Measurements from ENCODE around the gene ZNF79. TPM values are rescaled to one million over a fixed set of nuclear protein-coding genes. Genes with fewer than 3 reads are reported as not detected.

Gene ZNF79
- total RNA-seq, 2 donors from 2014 or later = 7.3 to 12.2 TPM

GRCh38 chr9:127419348-127419747 lies 4.8 kb upstream of the ZNF79 start:
- H3K9me3 ChIP-seq = no peaks in the 10 kb centered on the region
- no peak for ATAC-seq (ENCODE audit: insufficient number of reproducible peaks, low FRiP score, low read depth)
- no peak for TF ChIP-seq CTCF (IDR thresholded peaks at IDR 0.05)
- no peaks in the 10 kb centered on the region for H3K27me3 ChIP-seq (replicated peaks; ENCODE audit: insufficient read depth)
- no peak overlapping the region for H3K27ac ChIP-seq
- H3K36me3 ChIP-seq = no peaks in the 10 kb centered on the region
- no peak overlapping the region for H3K4me3 ChIP-seq
- no peak for DNase-seq (ENCODE audit: low spot score)
- H3K4me1 ChIP-seq (ENCODE audit: control insufficient read depth in 1 of 2, low read depth in 2 of 2) = peaks cover 3 to 18% of the 10 kb centered on the region in 2 donors

GRCh38 chr9:127421057-127421456 lies 3.1 kb upstream of the ZNF79 start:
- Histone ChIP-seq H3K4me1 (ENCODE audit: control insufficient read depth in 1 of 2, low read depth in 2 of 2) (peaks cover 11 to 30% of the 10 kb centered on the region in 2 donors), H3K9me3 (no peaks in the 10 kb centered on the region), H3K4me3 (no peak overlapping the region), H3K27me3 (replicated peaks; ENCODE audit: insufficient read depth) (no peaks in the 10 kb centered on the region), H3K27ac (no peak overlapping the region), H3K36me3 (no peaks in the 10 kb centered on the region)
- ATAC-seq (ENCODE audit: insufficient number of reproducible peaks, low FRiP score, low read depth) (no peak), DNase-seq (ENCODE audit: low spot score) (no peak)
- no peak for TF ChIP-seq CTCF (IDR thresholded peaks at IDR 0.05)

- Histone ChIP-seq H3K4me3 (no peak overlapping the region), H3K27ac (no peak overlapping the region)
- TF ChIP-seq CTCF (IDR thresholded peaks at IDR 0.05) = no peak
Measured at GRCh38 chr9:127422133-127422782, 1.9 kb upstream of the ZNF79 start.

GRCh38 chr9:127422787-127423186 lies 1.4 kb upstream of the ZNF79 start:
- DNase-seq (ENCODE audit: low spot score) = no peak
- Histone ChIP-seq H3K4me1 (ENCODE audit: control insufficient read depth in 1 of 2, low read depth in 2 of 2) (peaks cover 11 to 31% of the 10 kb centered on the region in 2 donors), H3K36me3 (no peaks in the 10 kb centered on the region), H3K9me3 (no peaks in the 10 kb centered on the region), H3K27ac (peak overlapping the region in 1 of 2 donors; percentile 94), H3K27me3 (replicated peaks; ENCODE audit: insufficient read depth) (no peaks in the 10 kb centered on the region), H3K4me3 (peak overlapping the region; percentile 93)
- no peak for ATAC-seq (ENCODE audit: insufficient number of reproducible peaks, low FRiP score, low read depth)
- TF ChIP-seq CTCF (IDR thresholded peaks at IDR 0.05) = no peak

More at GRCh38 chr9:127422133-127422782, 1.9 kb upstream of the ZNF79 start:
- Histone ChIP-seq H3K27me3 (replicated peaks; ENCODE audit: insufficient read depth) (no peaks in the 10 kb centered on the region), H3K36me3 (no peaks in the 10 kb centered on the region), H3K9me3 (no peaks in the 10 kb centered on the region), H3K4me1 (ENCODE audit: control insufficient read depth in 1 of 2, low read depth in 2 of 2) (peaks cover 11 to 31% of the 10 kb centered on the region in 2 donors)
- ATAC-seq (ENCODE audit: insufficient number of reproducible peaks, low FRiP score, low read depth) (no peak), DNase-seq (ENCODE audit: low spot score) (no peak)

GRCh38 chr9:127423476-127423933 lies 677 bp upstream of the ZNF79 start:
- DNase-seq (ENCODE audit: low spot score) = no peak
- Histone ChIP-seq H3K9me3 (no peaks in the 10 kb centered on the region), H3K4me3 (peak overlapping the region; percentile 93), H3K36me3 (no peaks in the 10 kb centered on the region), H3K27me3 (replicated peaks; ENCODE audit: insufficient read depth) (no peaks in the 10 kb centered on the region), H3K4me1 (ENCODE audit: control insufficient read depth in 1 of 2, low read depth in 2 of 2) (peaks cover 11 to 31% of the 10 kb centered on the region in 2 donors), H3K27ac (peak overlapping the region; percentile 83 to 94)
- no peak for TF ChIP-seq CTCF (IDR thresholded peaks at IDR 0.05)
- ATAC-seq (ENCODE audit: insufficient number of reproducible peaks, low FRiP score, low read depth) = no peak
